Measurements from ENCODE around the gene LRRK1.
A peak's percentile ranks its signal among the peaks of the same experiment; 100 is the strongest.

- TF ChIP-seq CTCF (IDR thresholded peaks at IDR 0.05) (peak; percentile 91), TCF12 (IDR thresholded peaks at IDR 0.05) (no peak), TAF1 (IDR thresholded peaks at IDR 0.05; ENCODE audit: borderline replicate concordance, low read depth, low read length) (no peak), GABPA (IDR thresholded peaks at IDR 0.05; ENCODE audit: low read depth) (no peak), MXI1 (IDR thresholded peaks at IDR 0.05; ENCODE audit: low read depth, low read length) (no peak), SMC3 (IDR thresholded peaks at IDR 0.05; ENCODE audit: low read depth, low read length) (peak; percentile 91), MAX (IDR thresholded peaks at IDR 0.05; ENCODE audit: low read depth) (no peak), NFIC (IDR thresholded peaks at IDR 0.05; ENCODE audit: borderline replicate concordance) (no peak), FOXM1 (IDR thresholded peaks at IDR 0.05; ENCODE audit: low read depth) (no peak), RAD21 (IDR thresholded peaks at IDR 0.05; ENCODE audit: low read length) (peak; percentile 83), RCOR1 (IDR thresholded peaks at IDR 0.05; ENCODE audit: low read length) (no peak), GATA2 (CRISPR knock-in tag; IDR thresholded peaks at IDR 0.05) (no peak)
Measured at GRCh38 chr15:100873029-100873677, 46.0 kb upstream of the LRRK1 start.
